H1 (cell line): ENCODE data around the gene MMD. TPM values are rescaled to one million over a fixed set of nuclear protein-coding genes. Genes with fewer than 3 reads are reported as not detected.

ENCODE experiments used
- GTF2F1 ChIP-seq: IDR thresholded peaks from 2 replicates; pipeline ENCODE4 v1.6.1; 2012; ENCODE audit warnings: low read depth, low read length, improper control_type of control experiment, borderline replicate concordance
- polyA plus RNA-seq, 7 experiments: library from polyadenylated mRNA; depleted of rRNA in 3 of 7; stranded (reverse) in 5 of 7; unstranded in 2 of 7; fragments of >200 nt in 5 of 7; fragments of 200-250 nt in 2 of 7; gene quantifications; 1 replicate in 5 of 7; 2 replicates in 1 of 7; 4 replicates in 1 of 7; pipeline versions ENCODE4 v1.2.1 to v1.2.3, GENCODE V29; 2011 to 2013; ENCODE audit warnings: missing spikeins in 2 of 7, mixed read lengths in 2 of 7
- total RNA-seq: library from RNA; stranded (reverse); fragmentation: NEBNext Ultra II Directional; extraction: Animal tissue kit (Norgen Biotek cat#: 25700); gene quantifications from 2 replicates; pipeline ENCODE4 v1.2.1, GENCODE V29; 2021
- TF ChIP-seq, protein P1 (sequence below): fragments of 300-600 bp; sonication (generic); IDR thresholded peaks from 2 replicates; pipeline ENCODE4 v1.7.1; 2012; ENCODE audit warnings: low read length, moderate library complexity, mild to moderate bottlenecking, inconsistent platforms; ENCODE audit not compliant: insufficient replicate concordance

The MMD gene
- total and polyA plus RNA-seq, 2 of the 8 experiments (the other 6 are each of a cell fraction or from before 2014, with no cell fraction given), result 28.2 to 37.8 TPM

- TF ChIP-seq, protein P1, sequence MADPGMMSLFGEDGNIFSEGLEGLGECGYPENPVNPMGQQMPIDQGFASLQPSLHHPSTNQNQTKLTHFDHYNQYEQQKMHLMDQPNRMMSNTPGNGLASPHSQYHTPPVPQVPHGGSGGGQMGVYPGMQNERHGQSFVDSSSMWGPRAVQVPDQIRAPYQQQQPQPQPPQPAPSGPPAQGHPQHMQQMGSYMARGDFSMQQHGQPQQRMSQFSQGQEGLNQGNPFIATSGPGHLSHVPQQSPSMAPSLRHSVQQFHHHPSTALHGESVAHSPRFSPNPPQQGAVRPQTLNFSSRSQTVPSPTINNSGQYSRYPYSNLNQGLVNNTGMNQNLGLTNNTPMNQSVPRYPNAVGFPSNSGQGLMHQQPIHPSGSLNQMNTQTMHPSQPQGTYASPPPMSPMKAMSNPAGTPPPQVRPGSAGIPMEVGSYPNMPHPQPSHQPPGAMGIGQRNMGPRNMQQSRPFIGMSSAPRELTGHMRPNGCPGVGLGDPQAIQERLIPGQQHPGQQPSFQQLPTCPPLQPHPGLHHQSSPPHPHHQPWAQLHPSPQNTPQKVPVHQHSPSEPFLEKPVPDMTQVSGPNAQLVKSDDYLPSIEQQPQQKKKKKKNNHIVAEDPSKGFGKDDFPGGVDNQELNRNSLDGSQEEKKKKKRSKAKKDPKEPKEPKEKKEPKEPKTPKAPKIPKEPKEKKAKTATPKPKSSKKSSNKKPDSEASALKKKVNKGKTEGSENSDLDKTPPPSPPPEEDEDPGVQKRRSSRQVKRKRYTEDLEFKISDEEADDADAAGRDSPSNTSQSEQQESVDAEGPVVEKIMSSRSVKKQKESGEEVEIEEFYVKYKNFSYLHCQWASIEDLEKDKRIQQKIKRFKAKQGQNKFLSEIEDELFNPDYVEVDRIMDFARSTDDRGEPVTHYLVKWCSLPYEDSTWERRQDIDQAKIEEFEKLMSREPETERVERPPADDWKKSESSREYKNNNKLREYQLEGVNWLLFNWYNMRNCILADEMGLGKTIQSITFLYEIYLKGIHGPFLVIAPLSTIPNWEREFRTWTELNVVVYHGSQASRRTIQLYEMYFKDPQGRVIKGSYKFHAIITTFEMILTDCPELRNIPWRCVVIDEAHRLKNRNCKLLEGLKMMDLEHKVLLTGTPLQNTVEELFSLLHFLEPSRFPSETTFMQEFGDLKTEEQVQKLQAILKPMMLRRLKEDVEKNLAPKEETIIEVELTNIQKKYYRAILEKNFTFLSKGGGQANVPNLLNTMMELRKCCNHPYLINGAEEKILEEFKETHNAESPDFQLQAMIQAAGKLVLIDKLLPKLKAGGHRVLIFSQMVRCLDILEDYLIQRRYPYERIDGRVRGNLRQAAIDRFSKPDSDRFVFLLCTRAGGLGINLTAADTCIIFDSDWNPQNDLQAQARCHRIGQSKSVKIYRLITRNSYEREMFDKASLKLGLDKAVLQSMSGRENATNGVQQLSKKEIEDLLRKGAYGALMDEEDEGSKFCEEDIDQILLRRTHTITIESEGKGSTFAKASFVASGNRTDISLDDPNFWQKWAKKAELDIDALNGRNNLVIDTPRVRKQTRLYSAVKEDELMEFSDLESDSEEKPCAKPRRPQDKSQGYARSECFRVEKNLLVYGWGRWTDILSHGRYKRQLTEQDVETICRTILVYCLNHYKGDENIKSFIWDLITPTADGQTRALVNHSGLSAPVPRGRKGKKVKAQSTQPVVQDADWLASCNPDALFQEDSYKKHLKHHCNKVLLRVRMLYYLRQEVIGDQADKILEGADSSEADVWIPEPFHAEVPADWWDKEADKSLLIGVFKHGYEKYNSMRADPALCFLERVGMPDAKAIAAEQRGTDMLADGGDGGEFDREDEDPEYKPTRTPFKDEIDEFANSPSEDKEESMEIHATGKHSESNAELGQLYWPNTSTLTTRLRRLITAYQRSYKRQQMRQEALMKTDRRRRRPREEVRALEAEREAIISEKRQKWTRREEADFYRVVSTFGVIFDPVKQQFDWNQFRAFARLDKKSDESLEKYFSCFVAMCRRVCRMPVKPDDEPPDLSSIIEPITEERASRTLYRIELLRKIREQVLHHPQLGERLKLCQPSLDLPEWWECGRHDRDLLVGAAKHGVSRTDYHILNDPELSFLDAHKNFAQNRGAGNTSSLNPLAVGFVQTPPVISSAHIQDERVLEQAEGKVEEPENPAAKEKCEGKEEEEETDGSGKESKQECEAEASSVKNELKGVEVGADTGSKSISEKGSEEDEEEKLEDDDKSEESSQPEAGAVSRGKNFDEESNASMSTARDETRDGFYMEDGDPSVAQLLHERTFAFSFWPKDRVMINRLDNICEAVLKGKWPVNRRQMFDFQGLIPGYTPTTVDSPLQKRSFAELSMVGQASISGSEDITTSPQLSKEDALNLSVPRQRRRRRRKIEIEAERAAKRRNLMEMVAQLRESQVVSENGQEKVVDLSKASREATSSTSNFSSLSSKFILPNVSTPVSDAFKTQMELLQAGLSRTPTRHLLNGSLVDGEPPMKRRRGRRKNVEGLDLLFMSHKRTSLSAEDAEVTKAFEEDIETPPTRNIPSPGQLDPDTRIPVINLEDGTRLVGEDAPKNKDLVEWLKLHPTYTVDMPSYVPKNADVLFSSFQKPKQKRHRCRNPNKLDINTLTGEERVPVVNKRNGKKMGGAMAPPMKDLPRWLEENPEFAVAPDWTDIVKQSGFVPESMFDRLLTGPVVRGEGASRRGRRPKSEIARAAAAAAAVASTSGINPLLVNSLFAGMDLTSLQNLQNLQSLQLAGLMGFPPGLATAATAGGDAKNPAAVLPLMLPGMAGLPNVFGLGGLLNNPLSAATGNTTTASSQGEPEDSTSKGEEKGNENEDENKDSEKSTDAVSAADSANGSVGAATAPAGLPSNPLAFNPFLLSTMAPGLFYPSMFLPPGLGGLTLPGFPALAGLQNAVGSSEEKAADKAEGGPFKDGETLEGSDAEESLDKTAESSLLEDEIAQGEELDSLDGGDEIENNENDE, result no peak
- TF ChIP-seq GTF2F1, result no peak
- TF ChIP-seq, all 59 proteins: peak for 0
These were observed 23.1 kb upstream of the MMD start (continued) for GRCh38 chr17:55444471-55445441.
